GM12892 (cell line): ENCODE measurements around the gene MTA2.

Experiments
- POLR2A ChIP-seq: IDR thresholded peaks from 2 replicates; pipeline ENCODE4 v1.6.1; 2011; ENCODE audit warnings: low read depth, low read length, control low read depth
- POLR2AphosphoS5 ChIP-seq: IDR thresholded peaks from 2 replicates; pipeline ENCODE4 v1.6.1; 2011; ENCODE audit warnings: low read depth, low read length, control low read depth
- TAF1 ChIP-seq: IDR thresholded peaks from 2 replicates; pipeline ENCODE4 v1.6.1; 2011; ENCODE audit warnings: low read depth, mild to moderate bottlenecking, control low read depth, low read length, borderline replicate concordance

GRCh38 chr11:62627713-62628112 lies 26.0 kb upstream of the MTA2 start:
- no peak for TF ChIP-seq POLR2AphosphoS5
- no peak for TF ChIP-seq POLR2A
- TF ChIP-seq TAF1 = no peak
